ENCODE results near the gene DLGAP1.
"Not testable (repeated sequence)": the region's sequence is repeated elsewhere in the genome, so short reads cannot be mapped to it uniquely, and the experiment has no call there.

The DLGAP1 gene

DNA sequence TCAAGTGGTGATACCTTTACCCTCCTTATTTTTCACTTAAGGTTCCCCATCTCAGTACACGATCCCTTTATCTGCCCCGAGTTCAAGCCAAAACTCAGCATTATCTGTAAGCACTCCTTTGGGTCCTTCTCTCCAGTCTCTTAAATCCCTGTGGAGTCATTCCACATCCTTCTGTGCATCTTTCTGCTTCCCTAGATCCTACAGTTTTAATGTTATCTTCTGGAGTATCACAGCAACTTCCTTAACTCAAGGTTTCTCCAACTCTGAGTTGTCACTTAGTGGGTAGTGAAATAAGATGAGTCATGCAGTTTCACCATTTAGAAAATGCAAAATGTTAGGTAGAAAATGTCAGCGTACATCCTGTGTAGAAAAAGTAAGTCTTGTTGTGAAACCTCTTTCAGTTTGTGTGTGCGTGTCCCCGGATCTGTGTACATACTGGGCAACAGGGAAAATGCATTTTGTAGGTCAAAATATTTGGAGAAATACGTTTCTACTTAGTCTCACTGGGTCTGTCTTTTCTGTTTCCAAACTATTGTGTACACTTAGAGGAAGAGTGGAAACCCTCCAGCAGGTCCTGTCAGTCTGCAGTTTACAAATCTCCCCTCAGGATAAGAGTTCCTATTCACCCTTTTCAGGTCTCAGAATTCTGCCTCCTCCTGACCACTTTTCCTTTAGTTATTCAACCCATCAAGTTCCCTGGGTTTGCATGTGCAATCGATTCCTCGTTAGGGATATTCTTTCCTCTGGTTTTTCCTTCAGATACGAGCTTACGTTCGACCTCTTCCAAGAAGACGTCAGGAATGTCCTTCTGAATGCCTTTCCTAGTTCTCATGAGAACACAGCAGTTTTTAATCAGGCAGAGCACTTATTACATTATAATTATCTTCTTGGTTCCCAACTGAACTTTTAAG lies 850.4 kb downstream of the DLGAP1 start:
- Histone ChIP-seq H3K27ac (ENCODE audit: low read length) (peak overlapping the region; percentile 73), H3K27me3 (ENCODE audit: control insufficient read depth in 1 of 2, insufficient read depth in 2 of 2, low read length in 2 of 2) (no peaks in the 10 kb centered on the region), H3K4me1 (ENCODE audit: control insufficient read depth, insufficient read depth, low read length) (peaks cover 8% of the 10 kb centered on the region), H3K9me3 (ENCODE audit: control insufficient read depth in 2 of 2, low read length in 2 of 2) (no peaks in the 10 kb centered on the region), H3K4me3 (ENCODE audit: low read length in 2 of 2) (peak overlapping the region; percentile 65 to 81), H3K9ac (ENCODE audit: low read length in 2 of 2) (peak overlapping the region; percentile 1 to 69), H3K36me3 (ENCODE audit: control insufficient read depth in 2 of 2, insufficient read depth in 2 of 2, low read length in 2 of 2) (no peaks in the 10 kb centered on the region)

DNA sequence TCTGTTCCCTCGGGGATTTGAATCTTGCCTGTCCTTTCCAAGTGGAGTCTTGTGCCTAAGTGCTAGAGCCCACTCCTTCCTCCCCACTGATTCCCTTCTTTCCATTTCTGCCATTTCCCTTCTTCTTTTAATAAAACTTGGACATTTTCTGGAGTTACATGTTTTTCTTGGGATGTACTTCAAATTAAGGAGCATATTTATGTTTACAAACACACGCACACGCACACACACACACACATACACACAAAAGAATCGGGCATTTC lies 850.9 kb downstream of the DLGAP1 start:
- Histone ChIP-seq H3K9me3 (ENCODE audit: control insufficient read depth in 2 of 2, low read length in 2 of 2) (no peaks in the 10 kb centered on the region), H3K36me3 (ENCODE audit: control insufficient read depth in 2 of 2, insufficient read depth in 2 of 2, low read length in 2 of 2) (no peaks in the 10 kb centered on the region), H3K4me3 (ENCODE audit: low read length in 2 of 2) (peak overlapping the region; percentile 65 to 81), H3K9ac (ENCODE audit: low read length in 2 of 2) (peak overlapping the region; percentile 1 to 69), H3K27ac (ENCODE audit: low read length) (peak overlapping the region; percentile 73), H3K27me3 (ENCODE audit: control insufficient read depth in 1 of 2, insufficient read depth in 2 of 2, low read length in 2 of 2) (no peaks in the 10 kb centered on the region), H3K4me1 (ENCODE audit: control insufficient read depth, insufficient read depth, low read length) (peaks cover 8% of the 10 kb centered on the region)

DNA sequence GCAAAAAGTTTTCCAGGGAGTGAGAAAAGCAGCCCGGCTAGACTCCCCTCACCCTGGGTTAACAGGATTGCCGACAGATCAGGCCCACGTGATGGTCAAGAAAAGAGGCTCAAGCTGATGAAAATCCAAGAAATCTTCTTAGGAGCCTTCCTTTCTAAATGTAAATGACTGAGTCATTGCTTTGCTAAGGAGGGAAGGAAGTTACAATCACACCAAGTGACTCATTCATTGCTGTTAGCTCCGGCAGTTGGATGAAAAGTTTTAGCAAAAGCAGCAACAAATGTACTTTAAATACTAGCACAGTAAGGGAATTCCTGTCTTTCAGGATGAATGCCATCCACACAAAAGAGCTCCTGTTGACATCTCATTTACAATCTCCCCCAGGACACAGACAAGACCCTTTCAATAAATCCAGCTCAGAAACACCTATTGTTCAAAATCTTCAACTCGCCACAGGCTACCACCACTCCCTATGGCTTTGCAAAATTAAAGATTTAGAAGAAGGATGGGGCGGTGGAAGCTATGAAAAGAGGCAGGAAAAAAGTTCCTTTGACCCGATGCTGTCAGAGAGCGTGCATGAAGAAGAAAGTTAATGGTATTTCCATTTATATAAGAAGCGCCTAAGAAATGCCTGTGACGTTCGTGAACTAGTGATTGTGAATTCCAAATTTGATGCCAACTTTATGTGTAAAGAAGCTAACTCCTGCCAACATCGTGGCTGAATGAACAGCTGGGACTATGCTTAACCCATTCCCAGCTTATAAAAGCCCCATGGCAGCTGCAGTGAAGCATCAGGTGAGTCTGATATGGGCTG lies 851.5 kb downstream of the DLGAP1 start:
- Histone ChIP-seq H3K4me1 (ENCODE audit: control insufficient read depth, insufficient read depth, low read length) (peaks cover 8% of the 10 kb centered on the region), H3K9ac (ENCODE audit: low read length in 2 of 2) (peak overlapping the region; percentile 69 to 85), H3K36me3 (ENCODE audit: control insufficient read depth in 2 of 2, insufficient read depth in 2 of 2, low read length in 2 of 2) (no peaks in the 10 kb centered on the region), H3K27ac (ENCODE audit: low read length) (peak overlapping the region; percentile 73), H3K9me3 (ENCODE audit: control insufficient read depth in 2 of 2, low read length in 2 of 2) (no peaks in the 10 kb centered on the region), H3K27me3 (ENCODE audit: control insufficient read depth in 1 of 2, insufficient read depth in 2 of 2, low read length in 2 of 2) (no peaks in the 10 kb centered on the region), H3K4me3 (ENCODE audit: low read length in 2 of 2) (peak overlapping the region; percentile 65 to 81)

DNA sequence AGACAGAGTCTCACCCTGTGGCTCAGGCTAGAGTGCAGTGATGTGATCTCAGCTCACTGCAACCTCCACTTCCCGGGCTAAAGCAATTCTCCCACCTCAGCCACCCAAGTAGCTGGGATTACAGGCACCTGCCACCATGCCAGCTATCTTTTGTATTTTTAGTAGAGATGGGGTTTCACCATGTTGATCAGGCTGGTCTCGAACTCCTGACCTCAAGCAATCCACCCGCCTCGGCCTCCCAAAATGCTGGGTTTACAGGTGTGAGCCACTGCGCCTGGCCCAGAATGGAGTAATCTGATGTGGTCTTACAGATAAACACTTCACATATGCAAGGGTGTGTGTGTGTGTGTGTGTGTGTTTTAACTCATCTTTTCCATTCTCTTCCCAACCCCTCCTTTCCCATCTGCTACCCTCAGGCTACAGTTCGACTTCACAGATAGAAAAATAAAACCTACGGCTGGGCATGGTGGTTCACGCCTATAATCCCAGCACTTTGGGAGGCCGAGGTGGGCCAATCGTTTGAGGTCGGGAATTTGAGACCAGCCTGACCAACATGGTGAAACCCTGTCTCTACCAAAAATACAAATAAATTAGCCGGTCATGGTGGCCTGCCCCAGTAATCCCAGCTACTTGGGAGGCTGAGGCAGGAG lies 853.9 kb downstream of the DLGAP1 start:
- not testable (repeated sequence) for H3K27me3 ChIP-seq (ENCODE audit: control insufficient read depth in 1 of 2, insufficient read depth in 2 of 2, low read length in 2 of 2); H3K9me3 ChIP-seq (ENCODE audit: control insufficient read depth in 2 of 2, low read length in 2 of 2); H3K27ac ChIP-seq (ENCODE audit: low read length); H3K9ac ChIP-seq (ENCODE audit: low read length in 2 of 2); H3K4me3 ChIP-seq (ENCODE audit: low read length in 2 of 2); H3K36me3 ChIP-seq (ENCODE audit: control insufficient read depth in 2 of 2, insufficient read depth in 2 of 2, low read length in 2 of 2)
- peaks cover 21% of the 10 kb centered on the region for H3K4me1 ChIP-seq (ENCODE audit: control insufficient read depth, insufficient read depth, low read length)

DNA sequence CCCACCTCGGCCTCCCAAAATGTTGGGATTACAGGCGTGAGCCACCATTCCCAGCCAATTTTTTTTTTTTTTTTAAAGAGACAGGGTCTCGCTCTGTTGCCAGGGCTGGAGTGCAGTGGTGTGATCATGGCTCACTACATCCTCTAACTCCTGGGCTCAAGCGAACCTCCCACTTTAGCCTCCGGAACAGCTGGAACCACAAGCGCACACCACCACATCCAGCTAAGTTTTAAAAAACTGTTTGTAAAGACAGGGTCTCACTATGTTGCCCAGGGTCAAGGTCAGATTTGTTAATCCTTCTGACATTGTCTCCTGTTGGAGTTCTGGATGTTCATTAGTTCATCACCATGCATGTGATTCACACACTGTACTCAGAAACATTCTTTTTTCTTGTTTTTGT lies 855.2 kb downstream of the DLGAP1 start:
- Histone ChIP-seq H3K4me3 (ENCODE audit: low read length in 2 of 2) (no peak overlapping the region), H3K9me3 (ENCODE audit: control insufficient read depth in 2 of 2, low read length in 2 of 2) (no peaks in the 10 kb centered on the region), H3K27ac (ENCODE audit: low read length) (no peak overlapping the region), H3K36me3 (ENCODE audit: control insufficient read depth in 2 of 2, insufficient read depth in 2 of 2, low read length in 2 of 2) (no peaks in the 10 kb centered on the region), H3K9ac (ENCODE audit: low read length in 2 of 2) (no peak overlapping the region), H3K27me3 (ENCODE audit: control insufficient read depth in 1 of 2, insufficient read depth in 2 of 2, low read length in 2 of 2) (no peaks in the 10 kb centered on the region), H3K4me1 (ENCODE audit: control insufficient read depth, insufficient read depth, low read length) (peaks cover 31% of the 10 kb centered on the region)

DNA sequence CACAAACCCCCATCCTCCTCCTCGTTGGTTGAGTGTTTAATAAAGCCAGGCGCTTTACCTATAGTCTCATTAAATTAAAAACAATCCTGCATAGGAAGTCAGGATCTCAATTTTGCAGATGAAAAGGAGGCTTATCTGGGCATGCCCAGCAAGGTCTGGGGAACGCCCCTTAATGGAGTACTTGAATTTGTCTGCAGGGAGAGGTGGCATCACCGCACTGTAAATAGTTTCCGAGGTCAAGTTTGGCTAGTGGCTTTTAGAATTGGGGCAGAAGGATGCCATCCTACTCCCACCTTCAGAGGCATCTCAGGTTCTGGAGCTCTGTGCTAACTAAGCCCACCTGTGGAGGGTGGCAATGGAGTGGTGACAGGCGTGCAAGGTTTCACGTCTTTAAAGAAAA lies 855.9 kb downstream of the DLGAP1 start:
- Histone ChIP-seq H3K4me1 (ENCODE audit: control insufficient read depth, insufficient read depth, low read length) (peaks cover 34% of the 10 kb centered on the region), H3K9me3 (ENCODE audit: control insufficient read depth in 2 of 2, low read length in 2 of 2) (no peaks in the 10 kb centered on the region), H3K4me3 (ENCODE audit: low read length in 2 of 2) (no peak overlapping the region), H3K27me3 (ENCODE audit: control insufficient read depth in 1 of 2, insufficient read depth in 2 of 2, low read length in 2 of 2) (no peaks in the 10 kb centered on the region), H3K36me3 (ENCODE audit: control insufficient read depth in 2 of 2, insufficient read depth in 2 of 2, low read length in 2 of 2) (no peaks in the 10 kb centered on the region), H3K27ac (ENCODE audit: low read length) (no peak overlapping the region), H3K9ac (ENCODE audit: low read length in 2 of 2) (no peak overlapping the region)

DNA sequence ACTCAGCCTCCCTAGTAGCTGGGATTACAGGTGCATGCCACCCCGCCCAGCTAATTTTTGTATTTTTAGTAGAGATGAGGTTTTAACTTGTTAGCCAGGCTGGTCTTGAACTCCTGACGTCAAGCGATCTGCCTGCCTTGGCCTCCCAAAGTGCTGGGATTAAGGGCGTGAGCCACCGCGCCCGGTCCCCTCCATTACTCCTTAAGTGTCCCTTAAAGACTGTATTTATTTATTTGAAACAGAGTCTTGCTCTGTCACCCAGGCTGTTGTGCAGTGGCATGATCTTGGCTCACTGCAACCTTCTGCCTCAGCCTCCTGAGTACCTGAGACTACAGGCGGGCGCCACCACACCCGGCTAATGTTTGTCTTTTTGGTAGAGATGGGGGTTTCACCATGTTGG lies 856.5 kb downstream of the DLGAP1 start:
- no peak overlapping the region for H3K27ac ChIP-seq (ENCODE audit: low read length)
- no peaks in the 10 kb centered on the region for H3K36me3 ChIP-seq (ENCODE audit: control insufficient read depth in 2 of 2, insufficient read depth in 2 of 2, low read length in 2 of 2)
- peaks cover 34% of the 10 kb centered on the region for H3K4me1 ChIP-seq (ENCODE audit: control insufficient read depth, insufficient read depth, low read length)
- H3K4me3 ChIP-seq (ENCODE audit: low read length in 2 of 2), result no peak overlapping the region
- H3K9me3 ChIP-seq (ENCODE audit: control insufficient read depth in 2 of 2, low read length in 2 of 2), result no peaks in the 10 kb centered on the region
- H3K27me3 ChIP-seq (ENCODE audit: control insufficient read depth in 1 of 2, insufficient read depth in 2 of 2, low read length in 2 of 2), result no peaks in the 10 kb centered on the region
- no peak overlapping the region for H3K9ac ChIP-seq (ENCODE audit: low read length in 2 of 2)

DNA sequence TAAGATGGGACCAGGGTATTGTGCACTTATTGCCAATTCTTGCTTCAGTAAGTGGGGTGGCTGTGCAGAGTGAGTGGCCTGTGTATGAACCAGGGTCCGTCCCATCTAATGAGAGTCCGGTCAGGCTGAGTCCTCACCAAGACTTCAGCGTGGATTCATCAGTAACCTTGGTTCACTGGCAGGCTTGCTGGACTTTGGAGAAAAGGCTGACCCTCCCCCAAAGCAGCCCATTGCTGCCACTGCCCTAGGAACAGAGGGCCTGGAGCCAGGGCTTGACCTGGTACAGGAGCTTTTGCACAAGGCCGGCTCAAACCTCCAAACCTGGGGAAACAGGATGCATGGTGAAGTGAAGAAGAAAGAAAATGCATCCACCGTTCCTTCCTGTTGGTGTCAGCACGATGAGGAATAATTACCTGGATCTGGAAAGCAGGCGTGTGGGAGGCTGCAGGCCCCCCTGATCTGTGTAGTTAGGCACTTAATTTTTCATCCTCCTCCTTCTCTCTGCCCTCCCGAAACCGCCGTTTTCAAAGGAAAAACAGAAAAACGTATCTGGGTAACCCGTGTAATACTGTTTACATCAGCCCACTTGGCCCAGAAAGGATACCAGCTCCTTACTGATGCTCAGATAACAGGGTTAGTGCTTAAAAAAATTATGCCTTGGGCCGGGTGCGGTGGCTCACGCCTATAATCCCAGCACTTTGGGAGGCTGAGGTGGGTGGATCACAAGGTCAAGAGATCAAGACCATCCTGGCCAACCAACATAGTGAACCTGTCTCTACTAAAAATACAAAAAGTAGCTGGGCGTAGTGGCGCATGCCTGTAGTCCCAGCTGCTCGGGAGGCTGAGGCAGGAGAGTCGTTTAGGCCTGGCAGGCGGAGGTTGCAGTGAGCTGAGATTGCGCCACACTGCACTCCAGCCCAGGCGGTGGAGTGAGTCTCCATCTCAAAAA lies 857.4 kb downstream of the DLGAP1 start:
- peak overlapping the region in 1 of 2 donors; percentile 15 for H3K4me3 ChIP-seq (ENCODE audit: low read length in 2 of 2)

DNA sequence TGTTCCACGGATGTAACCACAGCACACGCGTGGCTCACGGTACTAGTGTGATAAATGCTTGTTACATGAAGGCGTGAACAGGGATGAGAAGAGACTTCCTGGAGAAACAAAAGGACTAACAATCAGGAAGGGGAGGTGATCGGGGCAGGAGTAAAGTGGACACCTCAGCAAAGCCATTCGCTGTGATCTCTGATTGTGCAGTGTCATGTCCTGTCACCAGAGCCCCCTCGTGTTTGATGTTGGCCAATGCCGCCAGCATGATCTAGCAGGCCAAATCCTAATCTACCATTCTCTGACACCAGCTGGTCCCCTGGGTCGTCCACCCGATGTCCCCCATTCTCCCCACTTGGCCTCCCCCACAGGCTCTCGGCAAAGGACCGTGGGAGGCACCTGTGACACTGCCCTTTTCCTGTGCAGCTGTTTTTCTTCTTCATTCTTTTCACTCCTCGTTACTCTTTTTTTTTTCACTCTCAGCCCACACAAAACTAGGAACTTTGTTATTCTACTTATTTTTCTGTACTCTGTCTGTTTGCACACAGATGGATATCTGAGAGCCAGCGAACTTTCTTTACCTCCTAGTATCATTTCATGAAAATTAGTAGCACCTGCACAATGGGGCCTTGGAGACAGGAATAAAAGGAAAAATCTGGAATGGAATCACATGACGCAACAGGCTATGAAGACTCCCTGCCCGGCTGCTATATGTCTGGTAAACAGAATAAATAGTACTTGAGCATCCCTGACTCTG lies 858.3 kb downstream of the DLGAP1 start:
- H3K9ac ChIP-seq (ENCODE audit: low read length in 2 of 2), result peak overlapping the region; percentile 21 to 96
- H3K36me3 ChIP-seq (ENCODE audit: control insufficient read depth in 2 of 2, insufficient read depth in 2 of 2, low read length in 2 of 2), result no peaks in the 10 kb centered on the region
- no peaks in the 10 kb centered on the region for H3K27me3 ChIP-seq (ENCODE audit: control insufficient read depth in 1 of 2, insufficient read depth in 2 of 2, low read length in 2 of 2)
- H3K4me3 ChIP-seq (ENCODE audit: low read length in 2 of 2), result peak overlapping the region in 1 of 2 donors; percentile 82
- H3K4me1 ChIP-seq (ENCODE audit: control insufficient read depth, insufficient read depth, low read length), result peaks cover 37% of the 10 kb centered on the region
- H3K9me3 ChIP-seq (ENCODE audit: control insufficient read depth in 2 of 2, low read length in 2 of 2), result no peaks in the 10 kb centered on the region
- H3K27ac ChIP-seq (ENCODE audit: low read length), result peak overlapping the region; percentile 99

More for the DNA sequence above, 857.4 kb downstream of the DLGAP1 start:
- Histone ChIP-seq H3K4me1 (ENCODE audit: control insufficient read depth, insufficient read depth, low read length) (peaks cover 37% of the 10 kb centered on the region), H3K9me3 (ENCODE audit: control insufficient read depth in 2 of 2, low read length in 2 of 2) (no peaks in the 10 kb centered on the region), H3K27ac (ENCODE audit: low read length) (peak overlapping the region; percentile 99), H3K36me3 (ENCODE audit: control insufficient read depth in 2 of 2, insufficient read depth in 2 of 2, low read length in 2 of 2) (no peaks in the 10 kb centered on the region), H3K9ac (ENCODE audit: low read length in 2 of 2) (peak overlapping the region; percentile 21 to 96), H3K27me3 (ENCODE audit: control insufficient read depth in 1 of 2, insufficient read depth in 2 of 2, low read length in 2 of 2) (no peaks in the 10 kb centered on the region)

Data from stomach smooth muscle (tissue), 2 donors.